K562 (cell line): ENCODE results near the gene BSN. TPM values are rescaled to one million over a fixed set of nuclear protein-coding genes. Genes with fewer than 3 reads are reported as not detected.

Source experiments
- ATAC-seq: fragments of 200-7000 bp; cut with Tn5 transposase; 3 replicates; pipeline ENCODE4 v1.9.1; 2020; ENCODE audit warnings: moderate library complexity
- BruUV-seq: library from RNA; stranded (reverse); fragments of 400-500 nt; replicated peaks from 2 replicates; lab custom pipeline; 2021; lab: Mats Ljungman, UMichigan
- CTCF ChIA-PET: fragments of 300-600 bp; formaldehyde crosslinking; extraction: SDS; loops from one replicate; lab custom pipeline; 2021; ENCODE audit warnings: low intra/inter-chr PET ratio; lab: Yijun Ruan, JAX
- POLR2A ChIA-PET: fragments of 300-600, 350-650 bp; sonication (Branson Sonifier 250); formaldehyde crosslinking; extraction: SDS; loops from one replicate; lab custom pipeline; 2021; ENCODE audit warnings: antibody characterized with exemption, inconsistent platforms; lab: Yijun Ruan, JAX
- DNase-seq, 4 experiments: peaks; one replicate each; pipeline versions ENCODE4 v3.0.0 to v3.0.0-alpha.2; 2011 to 2018; ENCODE audit warnings: low spot score in 3 of 4, mixed read lengths in 3 of 4; ENCODE audit errors: extremely low read depth in 1 of 4
- FAIRE-seq: peaks from 2 replicates; lab custom pipeline; 2011; peaks lifted over from hg19 to GRCh38; lab: Jason Lieb, UNC
- H2AFZ ChIP-seq: 2 replicates; pipeline ENCODE4 v1.6.0; 2011; ENCODE audit warnings: low read depth, low read length, control low read depth, inconsistent platforms
- H3K27ac ChIP-seq: fragments of 200-600 bp; 3 replicates; pipeline ENCODE4 v1.8.0; 2011; ENCODE audit warnings: low read depth, mild to moderate bottlenecking, control low read depth, inconsistent platforms, low read length, moderate library complexity, mixed read lengths; ENCODE audit errors: extremely low read depth
- H3K27me3 ChIP-seq, 2 experiments: fragments of 300-600 bp in 1 of 2; 2 replicates in 1 of 2; 3 replicates in 1 of 2; pipeline versions ENCODE4 v1.6.0 to v1.8.0; 2011; ENCODE audit warnings: inconsistent platforms in 2 of 2, low read length in 2 of 2, mild to moderate bottlenecking in 1 of 2, mixed read lengths in 1 of 2, moderate library complexity in 1 of 2; ENCODE audit not compliant: control insufficient read depth in 2 of 2, insufficient read depth in 2 of 2
- H3K36me3 ChIP-seq: fragments of 300-600 bp; 3 replicates; pipeline ENCODE4 v1.8.0; 2011; ENCODE audit warnings: mild to moderate bottlenecking, low read length, inconsistent platforms; ENCODE audit not compliant: control insufficient read depth, insufficient read depth
- H3K4me1 ChIP-seq, 2 experiments: fragments of 200-600 bp in 1 of 2; replicated peaks in 1 of 2; 2 replicates in 1 of 2; 3 replicates in 1 of 2; pipeline versions ENCODE4 v1.5.1 to v1.8.0; 2011; ENCODE audit warnings: inconsistent platforms in 2 of 2, low read length in 2 of 2, mild to moderate bottlenecking in 1 of 2, mixed read lengths in 1 of 2, moderate library complexity in 1 of 2; ENCODE audit not compliant: control insufficient read depth in 2 of 2, insufficient read depth in 2 of 2
- H3K4me2 ChIP-seq: 2 replicates; pipeline ENCODE4 v1.6.1; 2011; ENCODE audit warnings: low read length, control low read depth, inconsistent platforms, mixed read lengths; ENCODE audit not compliant: insufficient read depth
- H3K4me3 ChIP-seq: fragments of 200-600 bp; sonication (generic), shearing (Covaris generic); 2 replicates; pipeline ENCODE4 v1.5.1; 2016; ENCODE audit warnings: control low read depth, inconsistent platforms
- H3K79me2 ChIP-seq: fragments of 200-600 bp; 3 replicates; pipeline ENCODE4 v1.8.0; 2011; ENCODE audit warnings: low read length, inconsistent platforms; ENCODE audit not compliant: control insufficient read depth, insufficient read depth
- H3K9ac ChIP-seq, 2 experiments: 2 replicates each; pipeline versions ENCODE4 v1.6.0 to v1.6.1; 2011; ENCODE audit warnings: low read depth in 2 of 2, low read length in 2 of 2, control low read depth in 1 of 2, inconsistent platforms in 1 of 2, mild to moderate bottlenecking in 1 of 2, mixed read lengths in 1 of 2; ENCODE audit not compliant: insufficient read depth in 1 of 2
- H3K9me1 ChIP-seq: one replicate; pipeline ENCODE4 v1.6.0; 2011; ENCODE audit warnings: inconsistent platforms, mild to moderate bottlenecking, low read length, moderate library complexity; ENCODE audit not compliant: control insufficient read depth, insufficient read depth
- H3K9me3 ChIP-seq: replicated peaks from 2 replicates; pipeline ENCODE4 v1.5.1; 2011; ENCODE audit warnings: low read depth, low read length, inconsistent platforms; ENCODE audit not compliant: control insufficient read depth, insufficient read depth
- H4K20me1 ChIP-seq: replicated peaks from 2 replicates; pipeline ENCODE4 v1.6.1; 2011; ENCODE audit warnings: low read length, inconsistent platforms, mixed read lengths; ENCODE audit not compliant: control insufficient read depth, insufficient read depth
- ADNP ChIP-seq: fragments of 200-800 bp; sonication (Bioruptor generic); IDR thresholded peaks from 2 replicates; pipeline ENCODE4 v1.6.1; 2016; ENCODE audit warnings: missing genetic modification characterization, missing compliant biosample characterization
- CC2D1A ChIP-seq: fragments of 450-650 bp; IDR thresholded peaks from 2 replicates; pipeline ENCODE4 v1.6.1; 2017; ENCODE audit warnings: mild to moderate bottlenecking
- CCAR2 ChIP-seq: fragments of 200-400 bp; formaldehyde crosslinking; IDR thresholded peaks from 2 replicates; pipeline ENCODE4 v1.6.1; 2017; ENCODE audit warnings: mild to moderate bottlenecking, low read depth, low read length
- RAD21 ChIP-seq, 2 experiments: fragments of 250-450 bp in 1 of 2; fragments of 450-650 bp in 1 of 2; sonication (Bioruptor Pico) in 1 of 2; formaldehyde crosslinking in 1 of 2; IDR thresholded peaks in 1 of 2; conservative IDR thresholded peaks in 1 of 2; 2 replicates each; pipeline versions ENCODE4 v1.4.0 to v1.8.0; 2020 to 2022; ENCODE audit warnings: mild to moderate bottlenecking in 2 of 2, moderate library complexity in 1 of 2
- SMAD3 ChIP-seq: fragments of 450-650 bp; formaldehyde crosslinking; conservative IDR thresholded peaks from 2 replicates; pipeline ENCODE4 v1.4.0; 2020; ENCODE audit warnings: mild to moderate bottlenecking
- SMC3 ChIP-seq: conservative IDR thresholded peaks from 2 replicates; pipeline ENCODE4 v1.6.1; 2011; ENCODE audit warnings: low read depth, low read length, improper control_type of control experiment; ENCODE audit not compliant: insufficient read depth
- SNRNP70 ChIP-seq: fragments of 200-400 bp; formaldehyde crosslinking; optimal IDR thresholded peaks from 2 replicates; pipeline ENCODE3; 2017; ENCODE audit warnings: low read depth, low read length
- SRSF1 ChIP-seq: fragments of 200-400 bp; formaldehyde crosslinking; IDR thresholded peaks from 2 replicates; pipeline ENCODE4 v1.6.1; 2017; ENCODE audit warnings: mild to moderate bottlenecking, low read depth, low read length, moderate library complexity
- WGBS: fragments of 100-300 bp; shearing (Covaris generic); methylation state at CpG from one replicate; pipeline ENCODE4 v1.1.6; 2016; ENCODE audit warnings: low coverage, mixed read lengths; ENCODE audit not compliant: insufficient coverage; ENCODE audit errors: missing lambda C conversion rate; 5-methylcytosine and 5-hydroxymethylcytosine counted together
- in situ Hi-C: fragments of 300-500 bp; cut with MboI; formaldehyde crosslinking; loops from 4 replicates; pipeline ENCODE4 v1.15.0; 2018; ENCODE audit warnings: inconsistent platforms, mixed read lengths
- intact Hi-C: fragments of 100-400 bp; cut with micrococcal nuclease; formaldehyde crosslinking; loops from 2 replicates; pipeline ENCODE4 v1.14.2; 2022
- polyA plus RNA-seq, 8 experiments: library from polyadenylated mRNA; depleted of rRNA in 4 of 8; stranded (reverse) in 5 of 8; unstranded in 3 of 8; fragments of >200 nt; fragmentation: Nextera tagmentation in 2 of 8; fragmentation: Illumina TruSeq in 1 of 8; extraction: Ambion mirVana in 2 of 8; extraction: Trizol in 1 of 8; gene quantifications; 2 replicates each; pipeline versions ENCODE4 v1.2.1 to v1.2.3, GENCODE V29; 2011 to 2014; ENCODE audit warnings: inconsistent platforms in 1 of 8, missing spikeins in 1 of 8
- total RNA-seq, 7 experiments: library from RNA; depleted of rRNA in 6 of 7; stranded (reverse); fragments of >200 nt in 6 of 7; fragmentation: Illumina TruSeq in 2 of 7; extraction: Trizol in 2 of 7; gene quantifications; 2 replicates each; pipeline versions ENCODE4 v1.2.1 to v1.2.3, GENCODE V29; 2011 to 2021; ENCODE audit warnings: low replicate concordance in 1 of 7
- TF ChIP-seq, protein P1 (sequence below): sonication (generic); formaldehyde crosslinking; IDR thresholded peaks from 2 replicates; pipeline ENCODE4 v1.8.0; 2022; ENCODE audit warnings: missing genetic modification reagents, mild to moderate bottlenecking, moderate library complexity, borderline replicate concordance
- TF ChIP-seq, protein P2 (sequence below), 2 experiments: fragments of 450-650 bp; formaldehyde crosslinking in 1 of 2; IDR thresholded peaks; 2 replicates each; pipeline versions ENCODE4 v1.4.0 to v1.6.1; 2014 to 2020; ENCODE audit warnings: mild to moderate bottlenecking in 2 of 2, borderline replicate concordance in 1 of 2, low read depth in 1 of 2

The BSN gene
- total and polyA plus RNA-seq, 9 of the 15 experiments (the other 6 are each of a cell fraction or from before 2014, with no cell fraction given) = 0.03 to 1.5 (median 0.29) TPM

DNA sequence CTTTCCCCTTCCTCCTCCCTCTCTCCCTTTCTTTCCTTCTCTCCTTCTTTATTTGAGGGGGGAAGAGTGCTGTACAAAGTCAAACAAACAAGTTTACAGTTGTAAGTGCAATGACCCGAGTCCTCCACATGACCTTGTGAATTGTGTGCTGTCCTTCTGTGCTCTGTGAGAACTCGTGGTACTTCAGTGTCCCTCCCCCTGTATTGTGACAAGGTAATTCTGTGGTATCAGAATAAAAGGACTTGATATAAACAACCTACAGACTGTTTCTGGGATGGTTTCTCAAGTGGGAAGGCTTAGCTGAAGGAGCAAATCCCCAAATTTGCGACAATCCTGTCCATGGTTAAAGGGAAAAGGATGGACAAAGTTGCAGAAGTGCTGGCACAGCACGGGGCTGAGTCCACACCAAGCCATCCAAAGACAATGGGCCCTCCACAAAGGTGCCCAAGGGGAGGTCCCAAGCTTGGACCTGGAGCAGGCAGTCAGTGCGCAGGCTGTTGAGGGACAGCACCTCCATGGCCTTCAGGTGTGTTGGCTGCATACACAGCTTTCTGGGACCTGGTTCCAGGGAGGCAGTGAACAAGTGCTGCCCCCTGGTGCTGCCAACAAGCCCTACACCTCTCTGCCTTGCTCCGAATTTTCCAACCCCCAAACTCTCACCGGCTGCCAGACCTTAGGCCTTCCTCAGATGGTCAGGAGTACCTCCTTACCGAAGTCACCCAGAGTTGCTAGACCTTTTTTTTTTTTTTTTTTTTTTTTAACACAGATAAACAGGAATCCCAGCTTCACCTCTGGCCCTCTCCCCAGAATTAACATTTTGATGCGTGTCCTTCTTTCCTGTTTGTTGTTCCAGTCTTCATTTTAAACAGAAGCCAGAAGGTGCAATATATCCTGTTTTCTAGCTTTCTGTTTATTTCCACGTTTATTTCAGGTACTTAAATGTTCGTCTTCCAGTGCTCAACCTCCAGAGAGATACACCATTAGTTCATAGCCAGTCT lies 117.3 kb downstream of the BSN start:
- Histone ChIP-seq H3K9me1 (peaks cover 2% of the 10 kb centered on the region), H3K4me3 (no peak overlapping the region), H3K27ac (peak overlapping the region; percentile 54; the same call in 1 of the 3 replicates), H3K79me2 (peaks cover 29% of the 10 kb centered on the region), H3K36me3 (peaks cover 17% of the 10 kb centered on the region; the same call in 2 of the 3 replicates), H3K9me3 (no peaks in the 10 kb centered on the region), H3K9ac (peak overlapping the region in 1 of 2 experiments; percentile 26; a peak in 2 of 4 replicates), H2AFZ (no peak overlapping the region), H3K27me3 (no peaks in the 10 kb centered on the region), H3K4me1 (peaks cover 17 to 38% of the 10 kb centered on the region in 2 experiments; a peak in 4 of 5 replicates), H4K20me1 (no peaks in the 10 kb centered on the region; the same call in 1 of the 2 replicates), H3K4me2 (no peak overlapping the region)
- 28% methylated on average over 8 of the region's 11 CpGs for WGBS
- DNase-seq (peak; percentile 65 to 80 (median 70)), FAIRE-seq (peak; percentile 89), ATAC-seq (peak; percentile 61)
- intact Hi-C loops = loop anchor here (1.0 to 5.0 kb wide), 3 partner anchors 104 to 217 kb away; no protein-coding TSS in a partner anchor
- BruUV-seq = no TSS peak
- ChIA-PET POLR2A (interaction anchor here (0.6 kb wide), 2 partner anchors 41 to 424 kb away, joined by 3 read pairs; no protein-coding TSS in a partner anchor), CTCF (interaction anchor here (0.6 to 1.9 kb wide), 5 partner anchors 61 to 658 kb away, joined by 3 to 21 read pairs (median 4); no protein-coding TSS in a partner anchor)
- in situ Hi-C loops = loop anchor here (5.0 kb wide), 1 partner anchor 129 kb away; no protein-coding TSS in a partner anchor
- TF ChIP-seq SMC3 (peak; percentile 84), SRSF1 (no peak), SNRNP70 (no peak), ADNP (tag) (no peak), CCAR2 (no peak), CC2D1A (peak; percentile 54; the same call in 1 of the 2 replicates), SMAD3 (no peak), RAD21 (CRISPR knock-in tag; conservative IDR thresholded peaks at IDR 0.05 in 1 of 2, IDR thresholded peaks at IDR 0.05 in 1 of 2) (peak; percentile 65 to 83)
- TF ChIP-seq, protein P1, sequence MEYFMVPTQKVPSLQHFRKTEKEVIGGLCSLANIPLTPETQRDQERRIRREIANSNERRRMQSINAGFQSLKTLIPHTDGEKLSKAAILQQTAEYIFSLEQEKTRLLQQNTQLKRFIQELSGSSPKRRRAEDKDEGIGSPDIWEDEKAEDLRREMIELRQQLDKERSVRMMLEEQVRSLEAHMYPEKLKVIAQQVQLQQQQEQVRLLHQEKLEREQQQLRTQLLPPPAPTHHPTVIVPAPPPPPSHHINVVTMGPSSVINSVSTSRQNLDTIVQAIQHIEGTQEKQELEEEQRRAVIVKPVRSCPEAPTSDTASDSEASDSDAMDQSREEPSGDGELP = peak; percentile 38; the same call in 1 of the 2 replicates
- TF ChIP-seq, protein P2, sequence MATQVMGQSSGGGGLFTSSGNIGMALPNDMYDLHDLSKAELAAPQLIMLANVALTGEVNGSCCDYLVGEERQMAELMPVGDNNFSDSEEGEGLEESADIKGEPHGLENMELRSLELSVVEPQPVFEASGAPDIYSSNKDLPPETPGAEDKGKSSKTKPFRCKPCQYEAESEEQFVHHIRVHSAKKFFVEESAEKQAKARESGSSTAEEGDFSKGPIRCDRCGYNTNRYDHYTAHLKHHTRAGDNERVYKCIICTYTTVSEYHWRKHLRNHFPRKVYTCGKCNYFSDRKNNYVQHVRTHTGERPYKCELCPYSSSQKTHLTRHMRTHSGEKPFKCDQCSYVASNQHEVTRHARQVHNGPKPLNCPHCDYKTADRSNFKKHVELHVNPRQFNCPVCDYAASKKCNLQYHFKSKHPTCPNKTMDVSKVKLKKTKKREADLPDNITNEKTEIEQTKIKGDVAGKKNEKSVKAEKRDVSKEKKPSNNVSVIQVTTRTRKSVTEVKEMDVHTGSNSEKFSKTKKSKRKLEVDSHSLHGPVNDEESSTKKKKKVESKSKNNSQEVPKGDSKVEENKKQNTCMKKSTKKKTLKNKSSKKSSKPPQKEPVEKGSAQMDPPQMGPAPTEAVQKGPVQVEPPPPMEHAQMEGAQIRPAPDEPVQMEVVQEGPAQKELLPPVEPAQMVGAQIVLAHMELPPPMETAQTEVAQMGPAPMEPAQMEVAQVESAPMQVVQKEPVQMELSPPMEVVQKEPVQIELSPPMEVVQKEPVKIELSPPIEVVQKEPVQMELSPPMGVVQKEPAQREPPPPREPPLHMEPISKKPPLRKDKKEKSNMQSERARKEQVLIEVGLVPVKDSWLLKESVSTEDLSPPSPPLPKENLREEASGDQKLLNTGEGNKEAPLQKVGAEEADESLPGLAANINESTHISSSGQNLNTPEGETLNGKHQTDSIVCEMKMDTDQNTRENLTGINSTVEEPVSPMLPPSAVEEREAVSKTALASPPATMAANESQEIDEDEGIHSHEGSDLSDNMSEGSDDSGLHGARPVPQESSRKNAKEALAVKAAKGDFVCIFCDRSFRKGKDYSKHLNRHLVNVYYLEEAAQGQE (IDR thresholded peaks at IDR 0.05; ENCODE audit: borderline replicate concordance) = peak; percentile 80
- TF ChIP-seq, protein P2 (CRISPR knock-in tag; IDR thresholded peaks at IDR 0.05; ENCODE audit: low read depth) = no peak
